ENCODE results near the gene TIMD4.

The TIMD4 gene

DNA sequence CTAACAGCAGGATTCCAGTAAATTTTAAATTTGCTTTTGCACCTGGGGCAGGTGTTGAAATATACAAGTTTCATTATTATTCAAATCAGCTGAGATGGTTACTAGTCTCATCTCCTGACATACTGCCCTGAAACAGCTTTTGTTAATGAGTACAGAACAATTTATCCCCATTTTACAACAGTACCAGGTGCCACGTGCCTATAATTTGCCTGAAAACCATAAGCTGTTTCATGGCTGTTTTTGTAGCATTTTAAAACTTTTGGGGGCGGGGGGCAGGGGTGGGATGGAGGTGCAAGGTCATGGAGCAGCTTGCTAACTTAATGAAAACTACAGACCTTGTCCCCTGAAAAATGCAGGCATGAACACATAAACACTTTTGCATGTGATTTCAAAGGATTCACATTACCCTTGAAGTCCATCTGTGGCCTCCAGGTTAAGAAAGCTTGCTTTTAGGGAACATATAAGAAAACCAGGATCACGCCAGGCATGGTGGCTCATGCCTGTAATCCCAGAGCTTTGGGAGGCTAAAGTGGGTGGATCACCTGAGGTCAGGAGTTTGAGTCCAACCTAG, 42.1 kb downstream of the TIMD4 start:
- no peak for DNase-seq

DNA sequence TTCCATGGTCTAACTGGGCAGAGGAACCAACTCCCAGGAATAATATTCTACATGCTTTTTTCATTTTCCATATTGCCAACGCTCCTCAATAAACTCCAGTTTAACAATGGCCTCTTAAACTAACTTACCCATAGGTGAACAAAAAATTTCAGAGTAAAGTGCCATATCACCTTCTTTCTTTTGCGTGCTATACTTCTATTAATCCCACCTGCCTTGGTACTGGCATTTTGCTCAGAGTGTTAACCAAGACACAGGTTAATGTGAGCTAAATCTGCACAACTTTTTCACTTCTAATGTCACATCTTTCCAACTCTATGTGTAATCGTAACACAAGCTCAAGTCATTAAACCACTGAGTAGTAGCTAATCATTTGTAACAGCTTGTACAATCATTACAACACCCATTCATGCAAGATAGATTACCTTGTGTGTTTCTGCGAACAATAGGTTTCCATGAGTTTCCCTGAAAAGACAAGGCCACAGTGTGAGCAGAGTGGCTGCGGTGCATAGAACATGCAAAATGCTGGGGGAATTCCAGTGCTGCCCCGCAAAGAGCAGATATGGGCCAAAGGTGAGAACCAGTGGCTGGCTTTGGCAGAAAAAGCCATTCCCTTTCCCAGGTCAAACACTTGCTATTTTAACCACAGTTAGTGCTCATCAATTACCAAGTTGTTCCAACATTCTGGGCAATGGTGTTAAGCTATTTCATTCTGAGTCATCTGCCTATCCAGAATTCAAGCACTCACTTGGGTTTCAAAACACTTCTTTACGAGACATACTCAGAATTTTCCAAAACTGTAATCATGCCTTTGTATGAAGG, 42.8 kb downstream of the TIMD4 start:
- no peak for DNase-seq

DNA sequence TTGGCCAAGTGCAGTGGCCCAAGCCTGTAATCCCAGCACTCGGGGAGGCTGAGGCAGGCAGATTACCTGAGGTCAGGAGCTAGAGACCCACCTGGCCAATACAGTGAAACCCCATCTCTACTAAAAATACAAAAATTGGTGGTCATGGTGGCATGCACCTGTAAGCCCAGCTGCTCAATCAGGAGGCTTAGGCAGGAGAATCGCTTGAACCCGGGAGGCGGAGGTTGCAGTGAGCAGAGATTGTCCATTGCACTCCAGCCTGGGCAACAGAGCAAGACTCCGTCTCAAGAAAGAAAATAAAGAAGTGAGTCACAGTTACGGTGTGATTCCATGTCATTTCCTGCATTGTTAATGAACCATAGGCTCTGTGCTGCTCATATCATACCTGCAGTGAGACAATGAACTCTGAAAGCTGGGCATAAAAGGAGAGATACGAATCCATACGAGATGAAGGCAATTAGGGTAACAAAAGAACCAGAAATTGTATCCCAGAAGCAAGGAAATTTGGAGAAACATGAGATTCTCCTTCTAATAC, 44.6 kb downstream of the TIMD4 start:
- no peak for DNase-seq

DNA sequence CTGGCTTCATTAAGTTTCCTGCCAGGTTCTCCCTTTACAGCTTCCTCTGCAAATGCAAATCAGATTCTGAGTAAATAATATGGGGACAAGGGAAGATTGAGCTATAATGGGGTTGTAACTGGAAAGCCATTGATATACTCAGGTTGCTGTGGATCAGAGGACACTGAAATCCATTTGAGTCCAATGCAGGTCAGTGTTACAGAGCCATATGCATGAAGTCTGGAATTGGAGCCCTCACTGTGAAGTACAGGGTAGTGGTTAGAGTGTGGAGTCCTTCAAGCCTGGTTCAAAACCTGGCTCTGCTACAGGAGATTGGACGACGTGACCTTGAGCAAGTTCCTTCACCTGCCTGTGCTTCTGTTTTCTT, 48.7 kb downstream of the TIMD4 start:
- DNase-seq: no peak

DNA sequence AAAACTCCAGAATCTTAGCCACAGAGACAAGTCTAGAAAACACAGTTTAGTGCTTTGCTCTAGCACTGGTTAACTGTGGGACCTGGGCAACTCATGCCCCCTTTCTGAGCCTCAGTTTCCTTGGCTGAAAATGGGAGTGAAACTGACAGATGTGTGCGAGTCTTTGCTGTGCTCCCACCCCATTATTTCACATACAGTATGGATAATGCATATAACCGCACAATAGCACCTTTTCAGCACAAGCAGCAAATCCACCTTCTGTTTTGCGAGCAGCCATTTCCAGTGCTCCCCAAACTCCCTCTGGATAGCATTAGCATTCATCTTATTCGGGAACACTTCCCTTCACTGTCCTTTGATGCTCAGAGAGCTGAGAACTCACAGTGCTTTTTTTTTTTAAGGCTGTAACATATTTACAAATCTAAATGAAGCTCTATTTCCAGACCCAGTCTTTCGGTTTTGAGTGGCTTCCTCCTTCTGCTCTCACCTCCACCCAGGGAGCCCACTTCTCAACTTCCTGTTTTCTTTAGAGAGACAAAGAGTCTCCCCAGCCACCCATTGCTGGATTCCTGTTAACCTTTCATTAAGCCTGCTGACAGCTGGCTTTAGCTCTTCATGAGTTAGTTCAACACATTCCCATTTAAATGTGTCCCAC, 49.2 kb downstream of the TIMD4 start:
- DNase-seq: peak; percentile 91

DNA sequence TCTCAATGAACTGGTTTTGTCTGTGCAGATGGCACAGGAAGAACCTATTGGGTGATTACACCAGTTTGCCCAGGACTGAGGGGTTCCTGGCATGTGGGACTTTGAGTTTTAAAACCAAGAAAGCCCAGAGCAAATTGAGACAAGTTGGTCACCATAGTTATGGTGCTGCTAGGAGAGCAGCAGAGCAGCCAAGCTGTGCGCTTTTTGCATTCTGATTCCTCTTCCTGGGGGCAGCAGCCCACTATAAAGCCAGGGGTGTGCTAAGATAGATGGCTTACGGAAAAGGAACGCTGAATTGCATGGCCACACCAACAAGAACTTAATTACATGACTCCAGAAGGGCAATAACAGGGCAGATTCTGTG, 49.7 kb downstream of the TIMD4 start:
- no peak for DNase-seq

DNA sequence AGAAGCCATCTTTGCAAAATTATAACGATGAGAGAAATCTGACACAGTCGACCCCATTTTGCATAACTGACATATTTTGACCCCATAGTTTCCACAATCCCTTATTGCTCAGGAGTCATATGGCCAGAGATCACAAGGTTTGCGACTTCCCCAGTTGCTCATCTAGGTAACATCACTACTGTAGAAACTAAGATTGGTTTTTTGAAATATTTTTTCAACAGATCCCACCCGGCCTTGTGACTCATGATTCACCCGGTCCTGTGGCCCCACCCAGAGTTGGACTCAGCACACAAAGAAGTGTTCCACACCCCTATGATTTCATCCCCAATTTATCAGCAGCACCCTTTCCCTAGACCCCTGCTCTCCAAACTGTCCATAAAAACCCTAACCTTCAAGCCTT, 50.2 kb downstream of the TIMD4 start:
- no peak for DNase-seq

DNA sequence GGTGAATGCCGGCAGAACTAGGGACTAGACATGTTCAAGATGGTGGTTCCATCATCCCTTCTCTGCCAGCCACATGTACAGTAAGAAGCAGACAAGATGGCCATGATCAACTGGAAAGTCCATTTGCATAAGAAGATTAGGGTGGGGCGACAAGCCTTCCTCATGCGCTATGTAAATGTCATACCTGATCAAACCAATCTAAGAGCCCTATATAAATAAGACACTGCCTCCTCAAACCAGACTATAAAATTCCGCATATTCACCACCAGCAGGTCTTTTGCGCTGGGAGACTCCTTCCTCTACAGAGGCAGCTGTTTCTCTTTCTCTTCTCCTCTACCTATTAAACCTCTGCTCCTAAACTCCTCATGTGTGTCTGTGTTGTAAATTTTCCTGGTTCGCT, 53.8 kb downstream of the TIMD4 start:
- DNase-seq: no peak

DNA sequence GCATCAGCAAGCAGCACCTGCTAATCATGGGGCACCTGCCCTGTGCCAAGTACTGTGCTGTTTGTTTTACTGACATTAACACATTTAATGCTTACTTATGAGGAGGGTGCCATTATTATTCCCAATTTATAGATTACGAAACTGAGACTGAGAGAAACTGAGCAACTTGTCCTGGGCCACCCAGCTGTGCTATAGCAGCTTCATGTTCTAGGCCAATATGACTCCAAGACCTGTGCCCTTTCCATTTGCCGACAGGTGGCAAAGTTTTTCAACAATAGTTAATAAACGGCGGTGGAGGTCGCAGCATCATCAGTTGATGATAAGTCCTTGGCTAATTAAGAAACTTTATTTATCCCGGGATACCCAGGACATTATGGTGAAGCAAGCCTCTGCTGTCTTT, 55.4 kb downstream of the TIMD4 start:
- no peak for DNase-seq

DNA sequence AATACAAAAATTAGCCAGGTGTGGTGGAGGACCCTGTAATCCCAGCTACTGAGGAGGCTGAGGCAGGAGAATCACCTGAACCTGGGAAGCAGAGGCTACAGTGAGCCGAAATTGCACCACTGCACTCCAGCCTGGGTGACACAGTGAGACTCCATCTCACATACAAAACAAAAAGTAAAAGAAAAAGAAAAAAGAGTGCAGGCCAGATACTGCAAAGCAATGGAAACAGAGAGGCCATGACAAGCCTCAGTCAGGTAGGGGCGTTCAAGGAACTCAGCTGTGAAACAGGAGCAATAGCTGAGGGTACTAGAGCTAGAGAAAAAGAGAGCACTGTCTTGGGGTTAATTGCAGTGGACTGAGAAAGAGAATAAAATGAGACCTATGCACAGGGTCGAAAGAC, 56.2 kb downstream of the TIMD4 start:
- DNase-seq: no peak

DNA sequence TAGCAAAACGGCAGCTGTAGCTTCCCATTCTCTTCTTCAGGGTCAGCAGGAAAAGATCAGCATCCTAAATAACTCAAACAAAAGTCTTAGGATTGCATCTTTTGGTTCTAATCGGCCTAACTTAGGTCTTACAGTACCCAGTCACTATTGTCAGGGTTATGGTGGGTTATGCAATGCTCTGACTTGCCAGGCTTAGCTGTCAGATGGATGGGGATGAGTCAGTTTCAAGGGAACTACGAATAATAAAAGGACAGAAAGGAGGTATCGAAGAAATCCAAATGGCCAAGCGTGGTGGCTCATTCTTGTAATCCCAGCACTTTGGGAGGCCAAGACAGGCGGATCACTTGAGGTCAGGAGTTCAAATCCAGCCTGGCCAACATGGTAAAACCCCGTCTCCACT, 66.5 kb downstream of the TIMD4 start:
- no peak for DNase-seq

DNA sequence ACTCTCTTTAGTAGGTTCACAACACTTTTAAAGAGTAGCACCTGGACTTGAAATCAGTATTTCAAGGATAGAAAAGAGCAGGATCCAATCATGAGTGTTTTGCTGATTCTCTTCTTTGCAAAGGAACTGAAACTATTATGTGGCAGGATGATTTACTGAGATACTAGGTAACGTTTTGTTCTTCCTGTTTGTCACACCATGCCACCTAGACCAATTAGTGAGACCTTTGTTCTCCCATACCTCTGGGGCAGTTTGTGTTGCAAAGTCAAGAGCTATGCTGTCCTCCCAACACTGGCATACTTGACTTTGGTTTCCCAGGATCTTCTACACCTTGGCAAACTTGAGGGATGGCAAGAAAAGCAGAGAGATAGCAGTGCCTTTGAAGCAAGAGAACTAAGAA, 69.5 kb downstream of the TIMD4 start:
- no peak for DNase-seq

DNA sequence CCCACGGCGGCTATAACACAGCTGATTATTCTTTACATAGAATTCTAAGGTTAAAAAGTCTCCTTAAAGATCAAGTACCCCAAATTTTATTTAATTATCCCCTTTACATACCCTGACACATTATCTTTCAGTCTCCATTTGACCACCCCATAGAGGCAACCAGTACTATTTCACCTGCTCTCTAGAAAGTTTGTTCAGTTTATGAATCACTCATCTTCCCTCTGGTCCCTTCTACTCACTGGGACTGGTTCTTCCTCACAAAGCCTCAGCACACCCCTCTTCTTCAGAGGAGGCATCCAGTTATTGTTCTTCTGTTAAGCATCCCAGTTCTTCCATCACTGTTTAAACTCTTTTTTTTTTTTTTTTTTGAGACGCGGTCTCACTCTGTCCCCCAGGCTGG, 70.2 kb downstream of the TIMD4 start:
- DNase-seq: no peak

DNA sequence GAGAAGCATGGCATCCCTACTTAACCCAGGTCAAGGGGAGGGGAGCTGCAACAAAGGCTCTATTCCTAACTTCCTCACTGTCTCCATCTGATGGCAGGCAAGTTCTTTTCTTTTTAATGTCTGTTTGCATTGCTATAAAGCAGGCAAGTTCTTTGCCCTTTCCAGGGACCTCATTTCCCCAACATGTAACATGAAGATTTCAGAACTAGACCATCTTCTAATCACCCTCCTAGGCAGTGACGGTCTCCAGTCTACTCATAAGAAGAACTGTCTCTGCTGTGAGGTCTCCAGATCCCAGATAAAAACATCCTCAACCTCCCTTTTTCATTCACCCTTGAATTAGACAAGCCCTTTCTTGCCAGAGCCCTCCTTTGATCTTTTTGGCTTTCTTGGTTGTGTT, 70.8 kb downstream of the TIMD4 start:
- no peak for DNase-seq

DNA sequence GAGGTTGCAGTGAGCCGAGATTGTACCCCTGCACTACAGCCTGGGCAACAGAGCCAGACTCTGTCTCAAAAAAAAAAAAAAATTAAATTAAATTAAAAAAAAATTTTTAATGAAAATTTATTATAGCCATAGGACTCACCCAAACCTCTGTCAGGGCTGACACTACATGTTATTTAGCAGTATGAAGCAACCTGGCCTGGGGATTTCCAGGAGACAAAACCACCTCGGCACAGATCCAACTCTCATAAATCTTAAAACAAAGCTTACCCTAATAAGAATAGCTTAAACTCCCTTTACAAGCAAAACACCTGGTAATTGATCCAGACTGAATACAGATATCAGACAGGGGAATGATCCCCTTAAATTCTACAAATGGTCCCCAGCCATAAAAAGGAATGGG, 74.5 kb downstream of the TIMD4 start:
- no peak for DNase-seq

DNA sequence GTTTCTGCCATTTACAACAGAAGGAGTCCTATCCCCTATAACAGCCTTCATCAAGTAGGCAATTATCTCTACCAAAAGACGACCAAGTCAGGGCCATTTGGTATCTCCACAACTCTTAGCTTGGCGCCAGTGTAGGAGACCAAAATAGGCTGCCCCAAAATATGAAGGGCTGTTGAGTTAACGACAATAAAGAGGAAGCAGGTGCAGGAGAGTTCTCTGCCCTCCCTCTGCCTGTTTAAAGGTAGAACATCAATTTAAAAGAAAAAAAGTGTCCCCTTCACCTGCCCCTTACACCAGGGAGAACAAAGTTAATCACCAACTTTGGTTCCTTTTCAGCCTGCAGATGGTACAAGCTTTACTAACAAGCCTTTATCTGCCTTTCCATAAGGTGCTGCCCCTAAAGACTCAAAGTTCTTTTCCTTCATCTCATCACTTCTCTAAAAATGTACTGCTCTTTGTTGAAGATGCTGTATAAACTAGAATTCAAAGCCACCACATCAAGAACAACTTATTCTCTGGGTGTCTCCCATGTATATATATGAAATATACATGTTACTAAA, 79.6 kb downstream of the TIMD4 start:
- DNase-seq: no peak

DNA sequence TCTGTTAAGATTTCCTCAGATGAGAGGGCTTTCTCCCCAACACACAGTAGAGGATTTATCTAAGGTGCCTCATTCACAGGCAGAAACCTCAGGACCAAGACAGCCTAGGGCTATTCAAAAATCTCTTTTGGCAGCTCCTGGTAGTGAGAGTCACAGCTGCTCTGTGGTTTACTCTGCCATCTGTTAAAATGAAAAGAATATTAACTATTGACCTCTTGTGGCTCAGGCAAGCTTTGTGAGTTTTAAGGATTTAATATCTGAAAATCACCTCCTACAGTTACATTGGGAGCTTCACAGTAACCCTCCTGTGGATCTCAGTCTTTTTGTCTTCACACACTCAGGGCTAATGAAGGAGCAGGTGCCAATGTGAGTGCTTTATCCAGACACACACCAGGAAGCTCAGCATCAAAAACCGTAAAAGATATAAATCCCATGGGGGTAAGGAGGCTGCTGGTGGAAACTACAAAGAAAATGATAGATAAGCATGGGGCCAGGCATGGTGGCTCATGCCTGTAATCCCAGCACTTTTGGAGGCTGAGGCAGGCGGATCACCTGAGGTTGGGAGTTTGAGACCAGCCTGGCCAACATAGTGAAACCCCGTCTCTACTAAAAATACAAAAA, 83.3 kb downstream of the TIMD4 start:
- DNase-seq: peak; percentile 30

DNA sequence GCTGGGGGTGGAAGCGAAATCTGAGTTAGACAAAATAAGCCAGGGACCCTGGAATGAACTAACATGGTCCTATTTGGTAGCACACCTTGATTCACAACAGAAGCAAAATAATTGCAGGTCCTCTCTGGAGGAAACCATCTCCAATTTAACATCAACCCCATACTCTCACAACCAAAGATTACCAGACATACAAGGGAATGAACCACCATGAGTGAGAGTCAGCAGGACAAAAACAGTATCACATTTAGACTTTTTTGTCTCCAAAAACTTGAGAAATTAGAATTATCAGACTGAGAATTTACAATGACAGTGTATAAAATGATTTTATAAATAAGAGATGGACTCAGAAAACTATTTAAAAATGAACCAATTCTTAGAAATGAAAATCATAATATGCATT, 91.8 kb downstream of the TIMD4 start:
- no peak for DNase-seq

DNA sequence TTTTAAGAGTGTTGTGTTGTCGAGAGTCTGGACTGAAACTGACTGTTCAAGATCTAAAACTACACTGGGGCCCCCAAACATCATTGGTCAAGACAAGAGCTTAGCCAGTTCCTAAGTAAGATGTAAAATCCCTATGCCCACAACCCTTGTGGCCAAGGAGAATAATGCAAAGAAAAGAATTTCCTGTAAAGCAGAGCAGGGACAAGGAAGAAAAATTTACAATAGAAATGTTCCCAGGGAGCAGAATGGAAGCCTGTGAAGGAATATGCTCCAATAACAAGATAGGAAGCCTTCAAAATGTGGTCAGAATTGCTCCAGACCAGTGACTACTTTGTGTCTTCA, 92.6 kb downstream of the TIMD4 start:
- DNase-seq: no peak

All from NCI-H2029 (cell line).